NCI-H2171 (cell line): ENCODE data around the gene SPOCK1.

Experiments used
- DNase-seq: peaks from one replicate; lab custom pipeline; 2025; lab: John Stamatoyannopoulos, UW

The SPOCK1 gene

GRCh38 chr5:137069358-137069757 is 429.8 kb downstream of the SPOCK1 start:
- DNase-seq, result no peak

DNA sequence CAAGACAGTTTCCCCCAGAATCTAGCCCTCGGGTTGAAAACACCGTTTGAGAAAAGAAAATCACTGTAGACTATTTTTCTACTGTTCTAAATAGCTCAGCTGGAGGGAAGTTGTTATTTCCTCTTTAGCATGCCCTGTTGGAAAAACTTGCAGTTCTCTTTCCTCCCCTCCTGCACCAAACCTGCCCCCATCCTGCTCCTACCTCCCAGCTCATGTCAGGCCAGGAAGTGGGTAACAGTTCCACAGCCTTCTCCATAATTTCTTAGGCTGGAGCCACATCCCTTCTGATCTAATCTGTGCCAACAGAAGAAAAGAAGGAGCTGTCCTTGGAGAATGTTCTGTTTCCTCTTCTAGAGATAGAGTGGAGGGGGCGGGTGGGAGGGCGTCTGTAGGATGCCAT is 437.7 kb downstream of the SPOCK1 start:
- DNase-seq, result no peak

GRCh38 chr5:137058089-137058488 is 441.0 kb downstream of the SPOCK1 start:
- no peak for DNase-seq

DNA sequence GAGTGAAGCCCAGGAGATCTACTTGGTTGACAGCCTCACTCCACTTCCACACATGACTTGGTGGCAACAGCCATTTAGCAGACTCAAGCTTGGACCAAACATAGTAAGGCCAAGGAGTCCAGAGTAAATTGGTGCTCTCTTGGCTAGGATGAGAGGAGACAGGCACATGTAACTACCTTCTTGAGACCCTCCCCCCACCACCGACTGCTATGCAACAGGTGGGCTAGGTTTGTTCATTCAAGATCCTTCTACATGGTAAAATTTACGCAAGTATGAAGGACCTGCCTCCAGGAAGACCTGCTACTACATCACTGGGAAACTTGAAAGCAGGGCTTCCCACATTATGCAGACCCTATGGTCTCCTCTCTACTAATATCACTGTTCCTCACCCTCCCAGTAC is 442.4 kb downstream of the SPOCK1 start:
- DNase-seq, result no peak

DNA sequence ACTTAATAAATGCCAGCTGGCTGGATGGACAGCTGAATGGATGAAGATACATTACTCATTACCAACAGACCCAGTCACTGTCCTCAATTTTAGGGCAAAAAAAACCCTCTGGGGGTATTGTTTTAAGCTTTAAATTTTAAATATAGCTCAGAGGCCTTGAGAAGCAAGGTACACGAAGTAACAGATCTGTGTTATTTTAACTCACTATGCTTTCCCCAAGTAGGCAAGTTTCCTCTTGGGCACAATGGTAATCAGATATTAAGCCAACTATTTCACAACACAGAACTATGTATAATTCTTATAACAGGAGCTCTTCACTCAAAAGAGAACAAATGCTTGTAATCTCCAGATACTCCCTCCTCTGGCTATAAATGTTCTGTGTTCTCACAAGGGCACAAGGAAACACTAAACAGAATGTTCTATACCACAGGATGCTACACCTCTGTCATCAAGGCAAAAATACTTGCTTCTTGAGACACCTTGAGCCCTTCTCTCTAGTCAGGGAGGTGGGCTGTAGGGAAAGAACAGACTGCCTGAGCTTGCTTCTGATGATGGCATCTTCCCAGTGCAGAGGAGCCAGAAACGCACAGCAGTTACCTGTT is 443.8 kb downstream of the SPOCK1 start:
- no peak for DNase-seq

DNA sequence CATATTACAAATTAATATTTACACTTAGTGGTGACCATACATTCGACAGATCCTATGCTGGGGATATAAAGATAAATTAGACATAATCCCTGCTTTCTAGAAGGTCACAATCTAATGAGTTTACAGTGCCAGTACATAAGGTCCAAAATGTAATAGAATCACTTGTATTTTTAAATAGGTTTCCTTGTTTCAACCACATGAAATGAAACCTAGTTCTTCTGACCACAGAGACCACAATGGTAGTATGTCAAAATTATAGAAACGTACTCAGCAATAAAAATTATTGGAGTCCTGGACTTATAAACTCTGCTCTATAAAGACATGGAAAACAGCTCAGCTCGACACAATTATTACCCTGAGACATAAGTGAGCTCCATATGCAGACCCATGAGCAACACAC is 444.3 kb downstream of the SPOCK1 start:
- no peak for DNase-seq

- no peak for DNase-seq
Observed at GRCh38 chr5:137054335-137054734, 444.8 kb downstream of the SPOCK1 start.

DNA sequence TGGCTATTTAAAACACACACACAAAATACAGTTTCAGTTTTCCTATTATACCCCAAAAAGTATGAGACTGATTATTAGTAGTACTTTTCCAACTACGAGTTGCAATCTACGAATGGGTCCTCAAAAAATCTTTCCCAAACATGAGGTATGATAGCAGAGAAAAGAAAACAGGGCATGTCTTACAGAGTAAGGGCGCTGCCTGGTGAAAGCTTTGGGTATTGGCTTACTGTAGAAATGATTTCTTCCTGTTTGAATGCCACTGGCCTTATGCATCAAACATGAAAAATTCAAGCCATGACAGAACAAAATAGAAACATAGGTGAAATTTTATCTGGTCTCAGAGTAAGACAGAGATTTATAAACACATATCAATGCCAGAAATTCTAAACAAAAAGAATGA is 448.0 kb downstream of the SPOCK1 start:
- no peak for DNase-seq

DNA sequence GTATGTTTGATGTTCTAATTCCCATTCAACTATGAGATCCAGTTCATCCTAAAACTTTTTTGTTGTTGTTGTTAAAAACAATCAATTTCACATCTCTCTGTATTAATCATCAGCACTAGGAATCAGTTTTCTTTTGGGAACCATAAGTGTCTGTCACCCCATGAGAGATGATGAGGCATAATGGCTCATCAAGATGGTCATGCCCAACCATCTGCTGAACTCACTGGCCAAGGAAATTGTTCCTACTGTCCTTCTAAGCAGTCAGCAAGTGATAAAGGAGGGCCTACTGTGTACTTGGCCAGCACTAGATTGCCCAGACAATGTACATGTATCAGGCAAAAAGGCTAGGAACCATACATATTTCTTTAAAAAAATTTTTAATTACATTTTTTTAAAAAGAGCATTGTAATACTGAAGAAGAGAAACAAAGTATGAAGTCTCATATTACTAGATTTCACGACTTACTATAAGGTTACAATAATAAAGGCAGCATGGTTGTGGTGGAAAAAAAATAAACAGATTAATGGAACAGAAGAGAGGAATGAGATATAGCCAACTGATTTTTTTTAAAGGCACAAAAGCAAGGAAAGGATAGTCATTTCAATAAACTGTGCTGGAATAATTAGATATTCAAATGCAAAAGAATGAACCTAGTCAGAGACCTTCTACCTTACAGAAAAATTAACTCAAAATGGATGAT is 458.3 kb downstream of the SPOCK1 start:
- no peak for DNase-seq

DNA sequence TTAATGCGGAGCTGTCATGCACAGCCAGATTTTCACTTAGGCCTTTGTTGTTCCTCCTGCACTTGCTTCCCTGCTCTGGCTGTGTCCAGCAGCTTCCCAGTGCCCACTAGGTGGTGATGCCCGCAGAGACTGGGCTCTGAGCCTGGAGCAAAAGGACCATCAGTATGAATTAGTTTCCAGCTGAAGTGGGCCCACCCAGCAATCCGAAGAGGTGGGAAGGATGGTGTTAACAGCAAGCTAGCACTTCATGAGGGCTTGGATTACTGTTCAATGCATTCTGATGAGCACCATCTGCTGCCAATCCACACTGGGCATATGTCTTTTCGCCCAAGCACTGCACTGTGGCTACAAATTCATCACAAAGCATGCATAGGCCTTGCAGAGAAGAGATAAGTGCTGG is 459.1 kb downstream of the SPOCK1 start:
- DNase-seq, result peak; percentile 47

DNA sequence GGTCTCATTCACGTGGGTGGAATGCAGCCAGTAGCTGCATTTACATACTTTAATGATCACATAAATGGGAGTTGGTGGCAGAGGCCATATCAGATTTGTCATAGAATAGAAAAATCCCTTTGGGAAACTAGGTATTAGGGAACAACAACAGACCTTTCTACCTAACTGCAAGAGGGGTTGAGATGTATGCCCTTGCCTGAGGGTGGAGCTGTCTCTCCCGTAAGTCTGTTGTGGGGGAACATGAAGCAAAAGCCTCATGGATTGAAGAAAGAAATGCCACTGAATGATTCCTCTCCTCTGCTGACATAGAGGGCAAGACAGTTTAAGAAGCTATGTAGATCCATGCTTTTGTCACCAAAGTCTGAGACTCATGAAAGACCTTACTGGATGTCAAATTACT is 461.3 kb downstream of the SPOCK1 start:
- no peak for DNase-seq

DNA sequence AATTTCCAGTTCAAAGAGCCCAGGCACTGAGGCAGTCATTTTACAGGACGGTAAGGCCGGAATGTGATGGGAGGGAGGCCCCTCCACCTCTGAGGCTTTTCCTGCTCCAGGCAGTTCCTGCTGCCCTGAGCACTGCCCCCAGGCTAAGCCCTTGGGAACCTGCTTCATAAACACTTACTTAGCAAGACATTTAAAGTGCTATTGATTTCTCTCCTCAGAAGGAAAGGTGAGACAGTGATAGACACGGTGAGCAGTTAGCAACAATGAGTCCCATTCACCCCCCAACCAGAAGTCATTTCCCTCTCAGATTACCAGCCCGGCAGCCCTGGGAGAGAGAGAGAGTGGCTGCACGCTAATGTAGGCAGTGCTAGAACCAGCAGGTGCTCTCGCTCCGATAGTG is 462.5 kb downstream of the SPOCK1 start:
- DNase-seq, result peak; percentile 55

DNA sequence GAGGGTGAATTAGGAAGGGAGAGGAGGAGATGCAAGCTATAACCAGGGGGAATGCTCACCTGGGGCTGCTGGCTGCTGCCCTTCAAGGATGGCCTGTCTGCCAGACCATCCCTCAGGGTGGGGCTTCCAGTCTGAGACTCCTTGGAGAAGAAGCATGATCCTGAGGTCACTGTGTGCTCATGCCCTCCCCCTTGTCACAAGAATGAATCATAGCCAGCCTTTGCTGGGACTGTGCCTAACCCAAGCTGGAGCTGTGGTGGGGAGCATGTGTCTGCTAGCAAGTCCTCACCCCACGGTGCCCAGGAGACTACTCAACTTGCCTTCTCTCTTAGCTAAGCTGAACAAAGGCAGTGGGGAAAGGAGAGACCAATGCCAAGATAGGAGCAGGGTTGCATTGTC is 463.6 kb downstream of the SPOCK1 start:
- DNase-seq, result no peak

- no peak for DNase-seq
Observed at GRCh38 chr5:137034764-137035479, 464.2 kb downstream of the SPOCK1 start.

GRCh38 chr5:137034213-137034612 is 464.9 kb downstream of the SPOCK1 start:
- no peak for DNase-seq

DNA sequence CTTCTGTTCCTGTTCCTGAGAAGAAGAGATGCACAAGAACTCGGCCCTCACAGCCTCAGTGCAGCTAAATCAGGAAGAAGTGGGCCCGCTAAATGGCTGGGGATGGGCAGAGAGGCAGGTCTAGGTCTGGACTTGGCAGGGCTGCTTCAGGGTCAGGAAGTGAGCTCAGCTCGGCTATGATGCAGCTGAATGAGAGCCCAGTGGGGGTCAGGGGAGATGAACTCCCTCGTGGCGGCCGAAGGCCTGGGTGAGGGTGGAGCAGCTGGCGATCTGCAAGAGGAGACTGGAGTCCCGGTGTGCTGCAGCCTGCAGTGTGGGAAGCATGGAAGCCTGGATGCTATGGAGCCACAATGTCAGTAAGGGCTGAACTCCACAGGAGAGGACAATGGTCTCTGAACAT is 466.2 kb downstream of the SPOCK1 start:
- no peak for DNase-seq

GRCh38 chr5:137027758-137028157 is 471.4 kb downstream of the SPOCK1 start:
- DNase-seq, result no peak

GRCh38 chr5:137026296-137026695 is 472.8 kb downstream of the SPOCK1 start:
- no peak for DNase-seq

GRCh38 chr5:137024044-137024443 is 475.1 kb downstream of the SPOCK1 start:
- DNase-seq, result no peak

DNA sequence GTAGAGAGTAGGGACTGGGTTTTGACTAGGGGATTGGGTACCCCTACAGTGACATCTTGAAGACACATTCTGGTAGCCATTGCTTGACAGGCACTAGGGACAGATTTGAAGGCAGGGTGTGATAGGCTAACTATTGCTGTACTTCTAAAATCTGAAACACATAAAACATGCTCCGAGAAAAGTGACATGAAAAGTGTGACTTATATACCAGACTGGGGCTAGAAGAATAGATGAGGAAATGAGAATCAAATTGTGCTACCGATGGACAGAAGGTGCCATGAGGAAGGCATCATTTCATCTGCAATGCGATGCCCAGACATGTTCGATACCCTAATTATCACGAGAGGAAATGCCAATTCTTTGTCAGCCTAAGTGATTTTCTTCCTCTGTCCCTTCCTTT is 475.8 kb downstream of the SPOCK1 start:
- no peak for DNase-seq

GRCh38 chr5:137022725-137023124 is 476.4 kb downstream of the SPOCK1 start:
- no peak for DNase-seq

GRCh38 chr5:137022043-137022442 is 477.1 kb downstream of the SPOCK1 start:
- no peak for DNase-seq

- DNase-seq, result no peak
Observed at GRCh38 chr5:137019229-137019628, 479.9 kb downstream of the SPOCK1 start.
